H9 (cell line): ENCODE results near the gene RBMS3. TPM values are rescaled to one million over a fixed set of nuclear protein-coding genes. Genes with fewer than 3 reads are reported as not detected.

Experiments used
- DNase-seq: peaks from one replicate; pipeline ENCODE4 v3.0.0-alpha.2; 2017
- H2AFZ ChIP-seq: one replicate; pipeline ENCODE4 v1.6.1; 2013; ENCODE audit warnings: mild to moderate bottlenecking, low read length, control low read depth, moderate library complexity
- H2AK5ac ChIP-seq: 2 replicates; pipeline ENCODE4 v1.6.1; 2013; ENCODE audit warnings: low read length, control low read depth, mixed read lengths; ENCODE audit not compliant: insufficient read length
- H2BK120ac ChIP-seq: one replicate; pipeline ENCODE4 v1.6.1; 2013; ENCODE audit warnings: low read depth, mild to moderate bottlenecking, low read length, control low read depth, inconsistent platforms; ENCODE audit not compliant: poor library complexity, severe bottlenecking
- H2BK12ac ChIP-seq: 2 replicates; pipeline ENCODE4 v1.6.1; 2013; ENCODE audit warnings: low read length, control low read depth, mixed read lengths, low read depth; ENCODE audit not compliant: insufficient read length
- H2BK15ac ChIP-seq: 2 replicates; pipeline ENCODE4 v1.6.1; 2013; ENCODE audit warnings: low read depth, low read length, control low read depth
- H2BK20ac ChIP-seq: one replicate; pipeline ENCODE4 v1.6.1; 2013; ENCODE audit warnings: low read depth, mild to moderate bottlenecking, low read length, control low read depth, inconsistent platforms; ENCODE audit not compliant: poor library complexity, severe bottlenecking
- H2BK5ac ChIP-seq: 2 replicates; pipeline ENCODE4 v1.6.1; 2013; ENCODE audit warnings: low read length, control low read depth, mixed read lengths; ENCODE audit not compliant: insufficient read length
- H3K14ac ChIP-seq: 2 replicates; pipeline ENCODE4 v1.6.1; 2013; ENCODE audit warnings: low read length, control low read depth; ENCODE audit not compliant: insufficient read depth
- H3K18ac ChIP-seq: 2 replicates; pipeline ENCODE4 v1.6.1; 2013; ENCODE audit warnings: low read depth, mild to moderate bottlenecking, mixed read lengths, low read length, control low read depth; ENCODE audit not compliant: insufficient read length
- H3K23ac ChIP-seq: 2 replicates; pipeline ENCODE4 v1.6.1; 2013; ENCODE audit warnings: low read length, control low read depth, mixed read lengths, low read depth; ENCODE audit not compliant: insufficient read length
- H3K23me2 ChIP-seq: 2 replicates; pipeline ENCODE4 v1.6.1; 2013; ENCODE audit warnings: low read depth, mild to moderate bottlenecking, mixed read lengths, low read length, control low read depth; ENCODE audit not compliant: insufficient read length, poor library complexity, severe bottlenecking
- H3K27ac ChIP-seq: 2 replicates; pipeline ENCODE4 v1.5.1; 2013; ENCODE audit warnings: low read length, control low read depth, mixed read lengths, low read depth; ENCODE audit not compliant: insufficient read length
- H3K27me3 ChIP-seq: 2 replicates; pipeline ENCODE4 v1.6.1; 2013; ENCODE audit warnings: low read length, control low read depth, inconsistent platforms; ENCODE audit not compliant: insufficient read depth
- H3K4ac ChIP-seq: 2 replicates; pipeline ENCODE4 v1.6.1; 2013; ENCODE audit warnings: low read depth, mild to moderate bottlenecking, control low read depth, inconsistent platforms, low read length, moderate library complexity
- H3K4me1 ChIP-seq: 2 replicates; pipeline ENCODE4 v1.6.1; 2013; ENCODE audit warnings: low read length, control low read depth, inconsistent platforms; ENCODE audit not compliant: insufficient read depth
- H3K4me2 ChIP-seq: 2 replicates; pipeline ENCODE4 v1.6.1; 2013; ENCODE audit warnings: low read length, control low read depth, mixed read lengths; ENCODE audit not compliant: insufficient read length, insufficient read depth
- H3K56ac ChIP-seq: 2 replicates; pipeline ENCODE4 v1.6.1; 2013; ENCODE audit warnings: low read depth, mild to moderate bottlenecking, mixed read lengths, low read length, control low read depth; ENCODE audit not compliant: insufficient read length
- H3K79me1 ChIP-seq: 2 replicates; pipeline ENCODE4 v1.6.1; 2013; ENCODE audit warnings: low read depth, mild to moderate bottlenecking, moderate library complexity, low read length, control low read depth, inconsistent platforms; ENCODE audit not compliant: insufficient read depth, poor library complexity, severe bottlenecking
- H3K79me2 ChIP-seq: 2 replicates; pipeline ENCODE4 v1.6.1; 2013; ENCODE audit warnings: low read length, control low read depth, inconsistent platforms; ENCODE audit not compliant: insufficient read depth
- H3K9ac ChIP-seq: 2 replicates; pipeline ENCODE4 v1.6.1; 2013; ENCODE audit warnings: low read length, control low read depth, mixed read lengths; ENCODE audit not compliant: insufficient read length; ENCODE audit errors: extremely low read depth
- H3K9me3 ChIP-seq: one replicate; pipeline ENCODE4 v1.6.1; 2013; ENCODE audit warnings: low read depth, low read length, inconsistent platforms; ENCODE audit not compliant: control insufficient read depth
- H3T11ph ChIP-seq: one replicate; pipeline ENCODE4 v1.6.1; 2013; ENCODE audit warnings: mild to moderate bottlenecking, low read length, control low read depth, inconsistent platforms
- H4K20me1 ChIP-seq: one replicate; pipeline ENCODE4 v1.6.1; 2013; ENCODE audit not compliant: control insufficient read depth, insufficient read length, insufficient read depth
- H4K5ac ChIP-seq: 2 replicates; pipeline ENCODE4 v1.6.1; 2013; ENCODE audit warnings: low read depth, mild to moderate bottlenecking, mixed read lengths, low read length, control low read depth; ENCODE audit not compliant: insufficient read length
- H4K8ac ChIP-seq: replicated peaks from 2 replicates; pipeline ENCODE4 v1.6.1; 2013; ENCODE audit warnings: low read length, control low read depth, mixed read lengths, low read depth; ENCODE audit not compliant: insufficient read length
- H4K91ac ChIP-seq: 2 replicates; pipeline ENCODE4 v1.6.1; 2013; ENCODE audit warnings: low read depth, mild to moderate bottlenecking, moderate library complexity, mixed read lengths, low read length, control low read depth; ENCODE audit not compliant: insufficient read length
- H3K27ac Mint-ChIP-seq, 3 experiments: 2 replicates in 2 of 3; 3 replicates in 1 of 3; pipeline ENCODE4 v1.8.0; 2020 to 2021; ENCODE audit warnings: mixed read lengths in 3 of 3, mild to moderate bottlenecking in 1 of 3, moderate library complexity in 1 of 3
- H3K27me3 Mint-ChIP-seq: 2 replicates; pipeline ENCODE4 v1.8.0; 2021; ENCODE audit warnings: low read depth, mild to moderate bottlenecking, moderate library complexity, mixed read lengths
- H3K36me3 Mint-ChIP-seq, 3 experiments: 2 replicates in 2 of 3; 3 replicates in 1 of 3; pipeline ENCODE4 v1.8.0; 2020 to 2021; ENCODE audit warnings: low read depth in 3 of 3, mixed read lengths in 3 of 3; ENCODE audit not compliant: insufficient read depth in 1 of 3
- H3K4me1 Mint-ChIP-seq, 2 experiments: 2 replicates each; pipeline ENCODE4 v1.8.0; 2020; ENCODE audit warnings: mixed read lengths in 2 of 2
- H3K4me3 Mint-ChIP-seq, 2 experiments: 2 replicates in 1 of 2; 3 replicates in 1 of 2; pipeline ENCODE4 v1.8.0; 2020 to 2021; ENCODE audit warnings: mild to moderate bottlenecking in 2 of 2, mixed read lengths in 2 of 2, moderate library complexity in 1 of 2
- H3K9me3 Mint-ChIP-seq, 2 experiments: 2 replicates in 1 of 2; 3 replicates in 1 of 2; pipeline ENCODE4 v1.8.0; 2020; ENCODE audit warnings: mild to moderate bottlenecking in 2 of 2, mixed read lengths in 2 of 2, moderate library complexity in 1 of 2
- CTCF ChIP-seq: fragments of 200-600 bp; sonication (generic); conservative IDR thresholded peaks from 3 replicates; pipeline ENCODE4 v1.8.0; 2021; ENCODE audit warnings: antibody characterized with exemption, mild to moderate bottlenecking
- WGBS: extraction: QIAGEN DNeasy Blood & Tissue Kit; methylation state at CpG from one replicate; pipeline ENCODE4 v1.1.7; 2013; ENCODE audit warnings: missing lambda C conversion rate, low lambda C conversion rate, mixed read lengths; ENCODE audit not compliant: insufficient read length; ENCODE audit errors: extremely low coverage; 5-methylcytosine and 5-hydroxymethylcytosine counted together
- total RNA-seq: library from RNA; stranded (reverse); gene quantifications from 2 replicates; pipeline ENCODE4 v1.2.1, GENCODE V29; 2021

Gene RBMS3
- total RNA-seq, 1 experiment from 2014 or later = 8.1 TPM

- no peak overlapping the region for H3T11ph ChIP-seq
- DNase-seq = no peak
- H2BK120ac ChIP-seq = no peak overlapping the region
- no peak overlapping the region for H3K4me2 ChIP-seq
- WGBS = no CpG with 5 or more reads among the region's 4 CpGs
- no peak overlapping the region for H4K8ac ChIP-seq
- no peaks in the 10 kb centered on the region for H3K9me3 Mint-ChIP-seq
- no peak overlapping the region for H2BK12ac ChIP-seq
- no peak overlapping the region for H4K91ac ChIP-seq
- H3K9ac ChIP-seq = no peak overlapping the region
- H3K23me2 ChIP-seq = no peaks in the 10 kb centered on the region
- H3K79me1 ChIP-seq = no peaks in the 10 kb centered on the region
- no peaks in the 10 kb centered on the region for H3K36me3 Mint-ChIP-seq
- no peak overlapping the region for H3K4me3 Mint-ChIP-seq
- no peaks in the 10 kb centered on the region for H3K27me3 Mint-ChIP-seq
- H3K4me1 Mint-ChIP-seq = peaks cover 14% of the 10 kb centered on the region in 2 experiments
- no peak overlapping the region for H3K56ac ChIP-seq
- H3K4me1 ChIP-seq = peaks cover 4% of the 10 kb centered on the region; the same call in 1 of the 2 replicates
- no peak overlapping the region for H2BK5ac ChIP-seq
- H3K27ac ChIP-seq = no peak overlapping the region
- no peak overlapping the region for H3K14ac ChIP-seq
- H2AK5ac ChIP-seq = no peak overlapping the region
- H2AFZ ChIP-seq = no peak overlapping the region
- H3K27ac Mint-ChIP-seq = no peak overlapping the region
- H3K27me3 ChIP-seq = no peaks in the 10 kb centered on the region
- no peaks in the 10 kb centered on the region for H3K79me2 ChIP-seq
- H3K18ac ChIP-seq = no peak overlapping the region
- no peak overlapping the region for H3K4ac ChIP-seq
- TF ChIP-seq CTCF = no peak
- no peaks in the 10 kb centered on the region for H3K9me3 ChIP-seq
- H2BK15ac ChIP-seq = no peak overlapping the region
- H3K23ac ChIP-seq = no peak overlapping the region
- no peak overlapping the region for H4K5ac ChIP-seq
- no peaks in the 10 kb centered on the region for H4K20me1 ChIP-seq
- no peak overlapping the region for H2BK20ac ChIP-seq
Measured at GRCh38 chr3:29653680-29654079, 372.8 kb downstream of the RBMS3 start.
